Stimulated activated CD4-positive, alpha-beta T cell treated with anti-CD3 and anti-CD28 coated beads, Interleukin-15, amount 100 ng/mL, for 48 hours (primary cell): ENCODE results near the gene JDP2.
"Not testable (repeated sequence)": the region's sequence is repeated elsewhere in the genome, so short reads cannot be mapped to it uniquely, and the experiment has no call there.

Experiments used
- DNase-seq, 2 donors: peaks; one replicate each; pipeline ENCODE4 v3.0.0-alpha.2; 2020; ENCODE audit warnings: low read depth in 2 of 2

Gene JDP2

DNA sequence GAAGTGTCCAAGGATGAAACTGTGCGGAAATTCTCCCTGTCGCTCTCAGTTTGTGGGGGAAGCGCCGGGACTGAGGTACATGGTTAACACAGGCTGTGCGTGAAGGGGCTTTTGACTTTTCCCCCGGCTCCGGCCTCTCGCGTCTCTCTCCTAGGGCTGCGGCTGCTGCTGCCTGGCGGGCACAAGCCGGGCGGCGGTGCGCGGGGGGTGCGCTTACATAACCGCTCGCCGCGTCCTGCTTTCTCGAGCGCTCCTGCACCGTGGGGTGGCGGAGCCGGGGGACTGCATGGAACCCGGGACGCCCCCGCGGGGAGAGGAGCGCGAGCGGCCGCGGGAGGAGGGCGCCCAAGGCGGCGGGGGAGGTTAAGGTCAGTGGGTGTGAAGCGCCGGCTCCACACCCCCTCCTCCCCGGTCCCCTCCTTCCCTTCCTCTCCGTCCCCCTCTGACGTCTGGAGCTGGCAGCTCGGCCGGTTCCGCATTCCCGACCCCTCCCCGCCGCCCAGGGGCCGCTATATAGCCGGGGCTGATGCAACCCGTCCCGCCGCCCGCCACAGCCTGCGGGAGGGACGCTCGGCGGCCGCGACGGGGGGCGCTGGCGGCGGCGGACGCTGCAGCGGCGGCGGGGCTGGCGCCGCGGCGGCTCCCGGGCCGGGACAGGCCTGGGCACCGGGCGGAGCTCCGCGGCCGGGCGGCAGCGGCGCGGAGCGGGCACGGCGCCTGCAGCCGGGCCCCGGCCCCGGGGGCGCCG lies at the start of gene JDP2:
Gene JDP2, plus strand, starts transcription at position 541 of the 748 bp plus-strand sequence. CDS start 9,899 bp downstream, outside the sequence.
- DNase-seq: no peak

DNA sequence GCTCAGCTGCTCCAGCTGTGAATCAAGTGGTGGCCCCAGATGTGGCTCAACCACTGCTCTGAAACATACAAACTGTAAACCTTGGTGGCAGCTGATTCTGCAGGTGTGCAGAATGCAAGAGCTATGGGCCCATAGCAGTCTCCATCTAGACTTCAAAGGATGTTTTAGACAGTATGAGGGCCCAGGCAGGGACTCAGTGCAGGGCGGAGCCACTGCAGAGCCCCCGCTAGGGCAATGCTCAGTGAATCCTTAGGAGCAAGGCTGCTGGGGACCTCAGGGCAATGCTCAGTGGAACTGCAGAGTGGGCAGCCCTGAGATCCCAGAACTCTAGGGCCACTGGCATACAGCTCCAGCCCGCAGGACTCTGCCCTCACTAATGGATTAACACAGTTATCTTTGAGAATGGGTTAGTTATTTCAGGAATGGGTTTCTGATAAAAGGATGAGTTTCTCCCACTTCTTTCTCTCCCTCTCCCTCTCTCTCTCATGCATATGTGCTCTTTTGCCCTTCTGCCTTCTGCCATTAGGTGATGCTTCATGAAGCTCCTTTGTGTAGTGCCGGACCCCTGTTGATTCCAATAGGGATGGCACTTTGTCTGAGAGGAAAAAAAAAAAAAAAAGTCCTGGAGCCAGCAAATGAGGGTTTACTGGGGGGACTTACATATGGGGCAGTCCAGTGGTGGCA lies 48.4 kb upstream of the JDP2 start:
- no peak for DNase-seq

- no peak for DNase-seq
Observed at GRCh38 chr14:75379930-75380270, 47.9 kb upstream of the JDP2 start.

DNA sequence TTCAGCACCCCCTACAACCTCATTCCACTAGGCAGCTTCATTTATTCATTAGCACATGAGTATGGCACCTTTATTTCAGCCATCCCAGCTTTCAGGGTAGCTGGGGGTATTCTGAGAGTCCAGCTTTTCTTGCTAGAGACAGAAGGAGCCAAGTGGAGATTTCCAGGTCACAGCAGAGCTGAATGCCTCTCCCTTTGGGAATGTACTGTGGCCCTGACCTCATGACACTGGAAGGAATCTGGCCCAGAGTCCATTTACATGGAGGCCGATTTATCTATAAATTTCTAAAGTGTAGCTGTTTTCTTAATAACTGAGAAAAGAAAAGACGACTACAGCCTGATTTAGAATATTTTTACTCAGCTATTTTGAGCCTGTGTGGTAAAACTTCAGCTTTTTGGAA lies 47.2 kb upstream of the JDP2 start:
- DNase-seq: no peak

DNA sequence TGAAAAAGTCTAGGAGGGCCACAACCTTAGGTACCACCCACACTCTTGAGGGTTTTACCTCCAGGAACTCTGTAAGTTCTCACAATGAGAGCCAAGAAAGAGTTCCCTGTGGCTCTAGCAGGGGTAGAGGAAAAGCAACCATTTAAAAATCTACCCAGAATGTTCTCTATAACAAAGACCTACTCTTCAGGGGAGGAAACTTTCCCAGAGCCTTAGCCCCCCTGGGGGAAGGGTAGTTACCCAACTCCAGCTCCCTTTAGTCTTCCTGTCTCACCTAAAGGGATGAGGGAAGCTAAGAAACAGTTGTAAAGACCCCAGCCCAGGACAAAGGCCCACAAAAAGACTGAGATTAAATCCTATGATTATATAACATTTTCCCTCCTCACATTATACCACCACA lies 46.2 kb upstream of the JDP2 start:
- DNase-seq: no peak

GRCh38 chr14:75383219-75383618 lies 44.6 kb upstream of the JDP2 start:
- DNase-seq: not testable (repeated sequence)

DNA sequence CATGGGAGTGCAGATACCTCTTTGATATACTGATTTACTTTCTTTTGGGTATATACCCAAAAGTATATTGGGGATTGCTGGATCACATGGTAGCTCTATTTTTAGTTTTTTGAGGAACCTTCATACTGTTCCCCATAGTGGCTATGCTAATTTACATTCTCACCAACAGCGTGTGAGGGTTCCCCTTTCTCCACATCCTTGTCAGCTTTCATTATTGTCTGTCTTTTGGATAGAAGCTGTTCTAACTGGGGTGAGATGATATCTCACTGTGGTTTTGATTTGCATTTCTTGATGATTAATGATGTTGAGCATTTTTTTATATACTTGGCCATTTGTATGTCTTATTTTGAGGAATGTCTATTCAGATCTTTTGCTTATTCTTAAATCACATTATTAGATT lies 44.1 kb upstream of the JDP2 start:
- DNase-seq: no peak

GRCh38 chr14:75389679-75390078 lies 38.1 kb upstream of the JDP2 start:
- DNase-seq: no peak

DNA sequence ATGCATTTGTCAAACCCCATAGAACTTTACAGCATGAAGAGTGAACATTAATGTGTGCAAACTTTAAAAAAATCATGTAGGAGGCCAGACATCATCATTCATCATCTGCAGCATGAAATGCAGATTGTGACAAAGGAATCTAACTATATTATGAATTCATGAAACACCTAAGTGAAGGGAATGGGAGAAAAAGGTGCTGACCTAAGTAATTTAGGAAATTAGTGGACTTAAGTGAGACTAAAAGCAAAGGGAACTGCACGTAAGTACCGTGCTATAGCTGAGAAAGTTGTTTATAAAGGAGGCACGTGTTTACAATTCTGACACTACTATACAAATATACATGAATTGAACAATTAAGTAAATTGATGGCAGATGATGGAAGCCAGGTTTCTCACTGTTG lies 37.6 kb upstream of the JDP2 start:
- no peak for DNase-seq

DNA sequence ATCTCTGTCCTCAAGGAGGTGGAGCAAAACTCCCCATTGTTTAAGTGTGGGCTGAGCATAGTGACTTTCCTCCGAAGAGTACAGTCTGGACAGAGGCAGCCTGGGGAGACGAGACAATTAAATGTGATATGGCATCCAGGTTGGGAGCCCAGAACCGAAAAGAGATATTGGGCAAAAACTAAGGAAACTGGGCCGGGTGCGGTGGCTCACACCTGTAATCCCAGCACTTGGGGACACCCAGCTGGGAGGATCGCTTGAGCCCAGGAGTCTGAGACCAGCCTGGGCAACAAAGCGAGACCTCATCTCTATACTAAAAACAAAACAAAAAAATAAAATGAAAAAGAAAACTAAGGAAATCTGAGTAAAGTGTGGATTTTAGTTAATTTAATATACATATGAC lies 35.9 kb upstream of the JDP2 start:
- no peak for DNase-seq

GRCh38 chr14:75392686-75393641 lies 34.9 kb upstream of the JDP2 start:
- DNase-seq: no peak

GRCh38 chr14:75393794-75394193 lies 34.0 kb upstream of the JDP2 start:
- DNase-seq: no peak

DNA sequence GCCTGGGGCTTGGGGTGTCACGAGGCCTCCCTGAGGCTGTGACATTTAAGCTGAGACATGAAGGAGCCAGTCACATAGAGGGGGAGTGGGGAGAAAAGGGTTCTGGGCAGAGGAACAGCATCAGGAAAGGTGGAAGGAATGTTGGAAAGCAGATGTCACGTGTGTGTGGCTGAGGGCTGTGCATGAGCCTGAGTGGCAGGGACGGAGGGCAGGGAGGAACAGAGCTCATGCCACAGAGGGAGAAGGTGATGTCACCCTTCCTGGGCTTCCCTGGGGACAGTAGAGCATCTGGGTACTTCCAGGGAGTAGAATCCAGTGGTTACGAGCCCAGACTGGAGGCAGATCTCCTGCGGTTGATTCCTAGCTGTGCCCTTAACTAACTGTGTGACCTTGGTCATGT lies 32.0 kb upstream of the JDP2 start:
- DNase-seq: no peak

DNA sequence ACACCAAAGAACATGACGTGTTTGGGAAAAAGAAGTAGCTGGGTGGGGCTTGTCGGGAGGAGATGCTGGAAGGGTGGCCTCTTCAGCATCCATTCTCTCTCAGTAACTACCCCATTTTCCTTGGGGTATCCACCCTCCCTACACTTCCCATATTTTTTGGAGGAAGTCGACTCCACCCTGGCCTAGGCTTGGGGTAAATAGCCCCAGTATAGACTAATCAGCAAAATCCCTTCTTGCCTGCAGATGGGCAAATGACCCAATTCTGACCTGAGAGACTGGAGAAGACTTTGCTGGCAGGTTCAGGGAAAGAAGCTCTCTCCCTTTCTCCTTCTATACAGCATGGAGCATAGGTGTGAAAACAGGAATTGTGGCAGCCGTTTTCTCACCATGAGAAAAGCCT lies 28.5 kb upstream of the JDP2 start:
- no peak for DNase-seq

DNA sequence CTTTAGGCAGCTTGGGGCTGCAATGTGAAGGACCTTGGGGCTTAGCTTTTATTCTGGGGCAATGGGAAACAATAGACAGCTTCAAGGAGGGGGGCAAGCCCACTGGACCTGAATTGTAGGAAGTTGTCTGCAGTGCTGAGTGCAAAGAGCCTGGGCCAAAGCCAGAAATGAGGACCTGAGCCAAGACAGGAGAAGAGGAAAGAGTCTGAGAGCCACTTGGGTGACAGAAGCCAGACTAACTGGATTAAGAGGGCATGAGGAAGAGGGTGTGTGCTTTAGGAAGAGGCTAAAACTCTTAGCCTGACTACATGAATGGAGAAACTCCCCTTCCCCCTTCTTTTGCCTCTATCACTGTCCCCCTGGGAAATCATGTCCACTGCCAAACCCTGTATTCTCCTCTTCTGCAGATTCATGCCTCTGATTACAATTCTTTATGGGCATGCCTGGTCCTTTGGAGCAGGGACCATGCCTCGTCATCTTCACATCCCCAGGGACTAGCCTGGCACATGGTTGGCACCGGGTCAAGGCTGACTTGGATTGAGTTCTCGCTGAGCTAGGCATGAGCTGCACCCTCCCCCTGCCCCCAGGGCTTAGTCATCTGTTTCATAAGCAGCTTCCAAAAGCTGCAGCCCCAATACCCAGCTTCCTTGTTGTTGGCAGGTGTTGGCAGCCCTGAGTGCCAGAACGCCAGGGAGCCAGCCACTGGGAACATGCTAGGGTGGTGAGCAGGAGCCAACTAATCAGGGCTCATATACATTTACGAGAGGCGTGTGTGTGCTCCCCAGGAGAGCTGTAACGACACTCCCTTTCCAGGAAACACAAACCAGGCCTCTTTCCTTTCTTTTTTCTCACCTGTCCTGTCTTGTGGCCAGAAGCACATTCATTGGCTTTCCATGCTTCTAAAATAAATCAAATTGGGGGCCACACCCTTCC lies 27.7 kb upstream of the JDP2 start:
- DNase-seq: no peak

DNA sequence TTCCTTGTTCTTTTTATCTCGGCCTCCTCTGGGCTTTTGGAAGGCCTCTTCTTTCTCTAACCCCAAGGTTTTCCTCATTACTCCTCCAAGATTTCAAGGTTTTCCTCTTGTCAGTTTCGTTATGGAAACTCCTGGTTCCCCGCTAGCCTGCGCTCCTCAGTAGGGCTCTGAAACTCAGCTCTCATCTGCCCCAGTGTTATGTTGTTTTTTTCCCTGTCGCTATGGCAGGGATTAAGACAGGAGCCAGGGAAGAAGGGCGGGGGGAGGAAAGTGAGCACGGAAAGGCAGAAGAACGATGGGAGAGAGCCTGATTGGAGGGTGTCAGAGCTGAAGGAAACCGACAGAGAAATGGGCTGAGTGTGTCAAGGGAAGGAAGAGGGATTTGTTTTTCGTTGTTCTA lies 26.5 kb upstream of the JDP2 start:
- DNase-seq: no peak

GRCh38 chr14:75402867-75403413 lies 24.9 kb upstream of the JDP2 start:
- no peak for DNase-seq

DNA sequence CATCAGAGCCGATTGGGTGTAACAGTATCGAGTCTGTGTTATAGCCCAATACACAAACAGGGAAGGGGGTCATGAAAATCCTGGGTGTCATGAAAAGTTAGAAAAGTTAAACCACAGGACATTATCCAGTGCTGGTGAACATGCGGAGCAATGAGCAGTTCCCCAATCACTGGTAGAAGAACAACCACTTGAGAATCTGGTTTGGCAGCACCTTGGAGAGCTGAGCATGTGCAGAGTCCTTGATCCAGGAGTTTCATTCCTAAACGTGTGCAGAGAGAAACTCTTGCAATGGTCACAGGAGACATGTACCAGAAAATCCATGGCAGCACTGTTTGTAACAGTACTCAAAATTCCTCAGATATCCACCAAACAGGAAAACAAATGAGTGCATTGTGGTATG lies 23.0 kb upstream of the JDP2 start:
- DNase-seq: no peak

DNA sequence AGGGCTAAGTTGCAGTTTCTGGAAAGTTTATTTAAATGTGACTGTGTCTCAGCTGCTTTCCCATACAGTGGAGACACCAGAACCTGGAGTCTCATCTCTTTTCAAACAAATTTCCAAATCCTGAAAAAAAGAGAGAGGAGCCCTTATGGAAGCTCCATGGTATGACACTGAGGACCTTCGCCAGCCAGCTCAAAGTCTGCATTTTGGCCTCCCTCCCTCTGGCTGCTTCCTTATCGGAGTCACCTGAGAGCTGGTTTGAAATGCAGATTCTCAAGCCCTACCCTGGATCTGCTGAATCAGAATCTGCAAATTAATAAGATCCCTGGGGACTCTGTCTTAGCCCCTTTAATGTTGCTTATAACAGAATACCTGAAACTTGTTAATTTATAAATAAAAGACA lies 21.7 kb upstream of the JDP2 start:
- DNase-seq: no peak

- DNase-seq: no peak
Observed at GRCh38 chr14:75406856-75407255, 21.0 kb upstream of the JDP2 start.
